ENCODE data around the gene HAPLN2.

HAPLN2 gene

DNA sequence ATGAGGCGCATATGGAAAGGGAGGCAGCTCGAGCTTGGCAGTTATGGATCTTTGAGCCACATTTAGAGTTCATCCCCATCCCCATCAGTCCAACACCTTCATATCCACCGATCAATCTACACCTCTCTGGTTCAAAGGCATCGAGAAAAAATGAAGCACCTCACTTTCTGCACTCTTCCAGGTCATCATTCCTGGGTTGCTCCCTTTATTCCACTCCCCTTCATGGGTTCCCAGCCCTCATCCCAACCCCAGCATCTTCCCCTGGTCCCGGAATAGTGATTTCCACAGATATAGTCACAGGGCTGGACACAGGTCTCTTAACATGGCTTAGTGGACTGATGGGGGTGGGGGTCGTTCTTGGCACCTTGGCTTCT lies 354 bp downstream of the HAPLN2 start:
- Mint-ChIP-seq H3K9me3 (no peaks in the 10 kb centered on the region), H3K27ac (no peak overlapping the region), H3K27me3 (ENCODE audit: low read depth) (peaks cover 66% of the 10 kb centered on the region), H3K4me1 (peaks cover 18% of the 10 kb centered on the region), H3K36me3 (ENCODE audit: low read depth) (peaks cover 3% of the 10 kb centered on the region), H3K4me3 (no peak overlapping the region)
- no peak for TF ChIP-seq CTCF (IDR thresholded peaks at IDR 0.05; ENCODE audit: unreplicated experiment in 3 of 3)

- Mint-ChIP-seq H3K27me3 (ENCODE audit: low read depth) (peaks cover 84% of the 10 kb centered on the region), H3K36me3 (ENCODE audit: low read depth) (peaks cover 3% of the 10 kb centered on the region), H3K4me3 (peak overlapping the region; percentile 45 to 70 (median 56)), H3K27ac (no peak overlapping the region), H3K4me1 (peaks cover 8% of the 10 kb centered on the region), H3K9me3 (peaks cover 2% of the 10 kb centered on the region)
- TF ChIP-seq CTCF (IDR thresholded peaks at IDR 0.05; ENCODE audit: unreplicated experiment in 3 of 3) = no peak
Observed at GRCh38 chr1:156622581-156623297, 3.5 kb downstream of the HAPLN2 start.

GRCh38 chr1:156623946-156624813 lies 5.0 kb downstream of the HAPLN2 start:
- Mint-ChIP-seq H3K36me3 (ENCODE audit: low read depth) (peaks cover 3% of the 10 kb centered on the region), H3K9me3 (peaks cover 2% of the 10 kb centered on the region), H3K4me3 (peak overlapping the region; percentile 32 to 60 (median 38)), H3K27me3 (ENCODE audit: low read depth) (peaks cover 93% of the 10 kb centered on the region), H3K4me1 (peaks cover 8% of the 10 kb centered on the region), H3K27ac (no peak overlapping the region)
- peak; percentile 27 to 46 (median 36) for TF ChIP-seq CTCF (IDR thresholded peaks at IDR 0.05; ENCODE audit: unreplicated experiment in 3 of 3)

DNA sequence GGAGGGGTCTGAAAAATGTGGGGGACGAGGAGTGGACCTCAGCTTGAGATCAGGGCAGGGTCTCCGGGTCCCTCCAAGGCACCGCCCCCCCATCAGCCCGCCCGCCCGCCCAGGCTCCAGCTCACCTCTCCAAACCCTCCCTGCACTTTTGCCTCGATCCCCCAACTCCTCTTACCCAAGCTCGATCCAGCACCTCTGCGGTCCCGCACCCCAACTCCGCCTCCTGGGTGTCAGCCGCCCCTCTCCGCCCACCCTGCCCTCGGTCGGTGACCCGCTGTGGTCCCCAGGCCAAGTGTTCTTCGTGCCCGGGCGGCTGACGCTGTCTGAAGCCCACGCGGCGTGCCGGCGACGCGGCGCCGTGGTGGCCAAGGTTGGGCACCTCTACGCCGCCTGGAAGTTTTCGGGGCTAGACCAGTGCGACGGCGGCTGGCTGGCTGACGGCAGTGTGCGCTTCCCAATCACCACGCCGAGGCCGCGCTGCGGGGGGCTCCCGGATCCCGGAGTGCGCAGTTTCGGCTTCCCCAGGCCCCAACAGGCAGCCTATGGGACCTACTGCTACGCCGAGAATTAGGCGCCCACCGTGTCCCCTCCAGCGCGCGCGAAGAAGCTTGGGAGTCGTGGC lies 5.7 kb downstream of the HAPLN2 start:
- Mint-ChIP-seq H3K27me3 (ENCODE audit: low read depth) (peaks cover 93% of the 10 kb centered on the region), H3K27ac (no peak overlapping the region), H3K9me3 (peaks cover 4% of the 10 kb centered on the region), H3K36me3 (ENCODE audit: low read depth) (peaks cover 3% of the 10 kb centered on the region), H3K4me3 (peak overlapping the region in 1 of 3 experiments; percentile 60), H3K4me1 (peaks cover 8% of the 10 kb centered on the region)
- no peak for TF ChIP-seq CTCF (IDR thresholded peaks at IDR 0.05; ENCODE audit: unreplicated experiment in 3 of 3)

GRCh38 chr1:156625436-156626078 lies 6.3 kb downstream of the HAPLN2 start:
- Mint-ChIP-seq H3K27me3 (ENCODE audit: low read depth) (peaks cover 91% of the 10 kb centered on the region), H3K36me3 (ENCODE audit: low read depth) (peaks cover 3% of the 10 kb centered on the region), H3K4me1 (peaks cover 8% of the 10 kb centered on the region), H3K27ac (no peak overlapping the region), H3K4me3 (peak overlapping the region; percentile 64 to 74 (median 73)), H3K9me3 (peaks cover 4% of the 10 kb centered on the region)
- TF ChIP-seq CTCF (IDR thresholded peaks at IDR 0.05; ENCODE audit: unreplicated experiment in 3 of 3) = peak; percentile 71 to 93 (median 79)
